H9 (cell line): Measurements from ENCODE around the gene KCNJ1. TPM values are rescaled to one million over a fixed set of nuclear protein-coding genes. Genes with fewer than 3 reads are reported as not detected.
A peak's percentile ranks its signal among the peaks of the same experiment; 100 is the strongest.

ENCODE experiments used
- DNase-seq: peaks from one replicate; pipeline ENCODE4 v3.0.0-alpha.2; 2017
- H2AFZ ChIP-seq: one replicate; pipeline ENCODE4 v1.6.1; 2013; ENCODE audit warnings: mild to moderate bottlenecking, low read length, control low read depth, moderate library complexity
- H2AK5ac ChIP-seq: 2 replicates; pipeline ENCODE4 v1.6.1; 2013; ENCODE audit warnings: low read length, control low read depth, mixed read lengths; ENCODE audit not compliant: insufficient read length
- H2BK120ac ChIP-seq: one replicate; pipeline ENCODE4 v1.6.1; 2013; ENCODE audit warnings: low read depth, mild to moderate bottlenecking, low read length, control low read depth, inconsistent platforms; ENCODE audit not compliant: poor library complexity, severe bottlenecking
- H2BK12ac ChIP-seq: 2 replicates; pipeline ENCODE4 v1.6.1; 2013; ENCODE audit warnings: low read length, control low read depth, mixed read lengths, low read depth; ENCODE audit not compliant: insufficient read length
- H2BK15ac ChIP-seq: 2 replicates; pipeline ENCODE4 v1.6.1; 2013; ENCODE audit warnings: low read depth, low read length, control low read depth
- H2BK20ac ChIP-seq: one replicate; pipeline ENCODE4 v1.6.1; 2013; ENCODE audit warnings: low read depth, mild to moderate bottlenecking, low read length, control low read depth, inconsistent platforms; ENCODE audit not compliant: poor library complexity, severe bottlenecking
- H2BK5ac ChIP-seq: 2 replicates; pipeline ENCODE4 v1.6.1; 2013; ENCODE audit warnings: low read length, control low read depth, mixed read lengths; ENCODE audit not compliant: insufficient read length
- H3K14ac ChIP-seq: 2 replicates; pipeline ENCODE4 v1.6.1; 2013; ENCODE audit warnings: low read length, control low read depth; ENCODE audit not compliant: insufficient read depth
- H3K18ac ChIP-seq: 2 replicates; pipeline ENCODE4 v1.6.1; 2013; ENCODE audit warnings: low read depth, mild to moderate bottlenecking, mixed read lengths, low read length, control low read depth; ENCODE audit not compliant: insufficient read length
- H3K23ac ChIP-seq: 2 replicates; pipeline ENCODE4 v1.6.1; 2013; ENCODE audit warnings: low read length, control low read depth, mixed read lengths, low read depth; ENCODE audit not compliant: insufficient read length
- H3K23me2 ChIP-seq: 2 replicates; pipeline ENCODE4 v1.6.1; 2013; ENCODE audit warnings: low read depth, mild to moderate bottlenecking, mixed read lengths, low read length, control low read depth; ENCODE audit not compliant: insufficient read length, poor library complexity, severe bottlenecking
- H3K27ac ChIP-seq: 2 replicates; pipeline ENCODE4 v1.5.1; 2013; ENCODE audit warnings: low read length, control low read depth, mixed read lengths, low read depth; ENCODE audit not compliant: insufficient read length
- H3K27me3 ChIP-seq: 2 replicates; pipeline ENCODE4 v1.6.1; 2013; ENCODE audit warnings: low read length, control low read depth, inconsistent platforms; ENCODE audit not compliant: insufficient read depth
- H3K4ac ChIP-seq: 2 replicates; pipeline ENCODE4 v1.6.1; 2013; ENCODE audit warnings: low read depth, mild to moderate bottlenecking, control low read depth, inconsistent platforms, low read length, moderate library complexity
- H3K4me1 ChIP-seq: 2 replicates; pipeline ENCODE4 v1.6.1; 2013; ENCODE audit warnings: low read length, control low read depth, inconsistent platforms; ENCODE audit not compliant: insufficient read depth
- H3K4me2 ChIP-seq: 2 replicates; pipeline ENCODE4 v1.6.1; 2013; ENCODE audit warnings: low read length, control low read depth, mixed read lengths; ENCODE audit not compliant: insufficient read length, insufficient read depth
- H3K56ac ChIP-seq: 2 replicates; pipeline ENCODE4 v1.6.1; 2013; ENCODE audit warnings: low read depth, mild to moderate bottlenecking, mixed read lengths, low read length, control low read depth; ENCODE audit not compliant: insufficient read length
- H3K79me1 ChIP-seq: 2 replicates; pipeline ENCODE4 v1.6.1; 2013; ENCODE audit warnings: low read depth, mild to moderate bottlenecking, moderate library complexity, low read length, control low read depth, inconsistent platforms; ENCODE audit not compliant: insufficient read depth, poor library complexity, severe bottlenecking
- H3K79me2 ChIP-seq: 2 replicates; pipeline ENCODE4 v1.6.1; 2013; ENCODE audit warnings: low read length, control low read depth, inconsistent platforms; ENCODE audit not compliant: insufficient read depth
- H3K9ac ChIP-seq: 2 replicates; pipeline ENCODE4 v1.6.1; 2013; ENCODE audit warnings: low read length, control low read depth, mixed read lengths; ENCODE audit not compliant: insufficient read length; ENCODE audit errors: extremely low read depth
- H3K9me3 ChIP-seq: one replicate; pipeline ENCODE4 v1.6.1; 2013; ENCODE audit warnings: low read depth, low read length, inconsistent platforms; ENCODE audit not compliant: control insufficient read depth
- H3T11ph ChIP-seq: one replicate; pipeline ENCODE4 v1.6.1; 2013; ENCODE audit warnings: mild to moderate bottlenecking, low read length, control low read depth, inconsistent platforms
- H4K20me1 ChIP-seq: one replicate; pipeline ENCODE4 v1.6.1; 2013; ENCODE audit not compliant: control insufficient read depth, insufficient read length, insufficient read depth
- H4K5ac ChIP-seq: 2 replicates; pipeline ENCODE4 v1.6.1; 2013; ENCODE audit warnings: low read depth, mild to moderate bottlenecking, mixed read lengths, low read length, control low read depth; ENCODE audit not compliant: insufficient read length
- H4K8ac ChIP-seq: replicated peaks from 2 replicates; pipeline ENCODE4 v1.6.1; 2013; ENCODE audit warnings: low read length, control low read depth, mixed read lengths, low read depth; ENCODE audit not compliant: insufficient read length
- H4K91ac ChIP-seq: 2 replicates; pipeline ENCODE4 v1.6.1; 2013; ENCODE audit warnings: low read depth, mild to moderate bottlenecking, moderate library complexity, mixed read lengths, low read length, control low read depth; ENCODE audit not compliant: insufficient read length
- H3K27ac Mint-ChIP-seq, 3 experiments: 2 replicates in 2 of 3; 3 replicates in 1 of 3; pipeline ENCODE4 v1.8.0; 2020 to 2021; ENCODE audit warnings: mixed read lengths in 3 of 3, mild to moderate bottlenecking in 1 of 3, moderate library complexity in 1 of 3
- H3K27me3 Mint-ChIP-seq: 2 replicates; pipeline ENCODE4 v1.8.0; 2021; ENCODE audit warnings: low read depth, mild to moderate bottlenecking, moderate library complexity, mixed read lengths
- H3K36me3 Mint-ChIP-seq, 3 experiments: 2 replicates in 2 of 3; 3 replicates in 1 of 3; pipeline ENCODE4 v1.8.0; 2020 to 2021; ENCODE audit warnings: low read depth in 3 of 3, mixed read lengths in 3 of 3; ENCODE audit not compliant: insufficient read depth in 1 of 3
- H3K4me1 Mint-ChIP-seq, 2 experiments: 2 replicates each; pipeline ENCODE4 v1.8.0; 2020; ENCODE audit warnings: mixed read lengths in 2 of 2
- H3K4me3 Mint-ChIP-seq, 2 experiments: 2 replicates in 1 of 2; 3 replicates in 1 of 2; pipeline ENCODE4 v1.8.0; 2020 to 2021; ENCODE audit warnings: mild to moderate bottlenecking in 2 of 2, mixed read lengths in 2 of 2, moderate library complexity in 1 of 2
- H3K9me3 Mint-ChIP-seq, 2 experiments: 2 replicates in 1 of 2; 3 replicates in 1 of 2; pipeline ENCODE4 v1.8.0; 2020; ENCODE audit warnings: mild to moderate bottlenecking in 2 of 2, mixed read lengths in 2 of 2, moderate library complexity in 1 of 2
- CTCF ChIP-seq: fragments of 200-600 bp; sonication (generic); conservative IDR thresholded peaks from 3 replicates; pipeline ENCODE4 v1.8.0; 2021; ENCODE audit warnings: antibody characterized with exemption, mild to moderate bottlenecking
- WGBS: extraction: QIAGEN DNeasy Blood & Tissue Kit; methylation state at CpG from one replicate; pipeline ENCODE4 v1.1.7; 2013; ENCODE audit warnings: missing lambda C conversion rate, low lambda C conversion rate, mixed read lengths; ENCODE audit not compliant: insufficient read length; ENCODE audit errors: extremely low coverage; 5-methylcytosine and 5-hydroxymethylcytosine counted together
- total RNA-seq: library from RNA; stranded (reverse); gene quantifications from 2 replicates; pipeline ENCODE4 v1.2.1, GENCODE V29; 2021

Gene KCNJ1
- total RNA-seq, 1 experiment from 2014 or later, result not detected

DNA sequence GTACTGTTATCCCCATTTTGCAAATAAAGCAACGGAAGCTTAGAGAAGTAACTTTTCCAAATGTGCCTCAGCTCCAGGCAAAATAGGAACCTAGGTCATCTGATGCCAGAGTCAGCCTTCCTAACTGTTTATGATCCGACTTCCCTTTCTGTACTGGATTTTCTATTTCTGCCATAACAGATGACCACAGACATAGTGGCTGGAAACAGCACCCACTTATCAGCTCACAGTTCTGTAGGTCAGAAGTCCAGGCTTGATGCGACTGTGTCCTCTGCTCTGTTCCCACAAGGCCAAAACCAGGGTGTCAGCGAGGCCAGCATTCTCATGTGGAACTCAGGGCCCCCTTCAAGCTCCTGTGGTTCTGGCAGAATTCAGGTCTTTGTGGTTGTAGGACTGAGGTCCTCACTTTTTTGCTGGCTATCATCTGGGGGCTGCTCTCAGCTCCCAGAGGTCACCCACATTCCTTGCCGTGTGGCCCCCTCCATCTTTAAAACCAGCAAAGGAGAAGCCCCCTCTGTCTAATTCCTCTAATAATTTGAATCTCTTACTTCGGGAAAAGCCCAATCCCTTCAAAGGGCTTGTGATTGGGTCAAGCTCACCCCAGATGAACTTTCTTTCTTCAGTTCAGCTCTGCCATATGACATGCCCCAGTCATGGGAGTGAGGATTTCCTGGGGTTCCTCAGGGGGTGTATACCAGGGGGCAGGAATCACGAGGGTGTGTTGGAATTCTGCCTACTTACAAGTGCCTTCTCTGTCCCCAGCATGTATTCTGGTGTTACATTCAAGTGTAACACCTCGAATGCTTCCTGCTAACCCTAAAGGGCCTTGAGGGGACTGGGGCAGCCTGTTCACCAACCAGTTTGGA is 39.3 kb upstream of the KCNJ1 start:
- Histone ChIP-seq H2BK12ac (no peak overlapping the region), H3K14ac (no peak overlapping the region), H3K4me1 (peaks cover 2% of the 10 kb centered on the region; the same call in 1 of the 2 replicates), H2BK120ac (no peak overlapping the region), H2BK15ac (no peak overlapping the region), H3K79me1 (no peaks in the 10 kb centered on the region), H3K4me2 (peak overlapping the region; percentile 70), H4K5ac (no peak overlapping the region), H3K23ac (no peak overlapping the region), H3K9me3 (no peaks in the 10 kb centered on the region), H2AK5ac (no peak overlapping the region), H3K23me2 (peaks cover 12% of the 10 kb centered on the region), H3K9ac (no peak overlapping the region), H4K20me1 (peaks cover 2% of the 10 kb centered on the region), H3K4ac (no peak overlapping the region), H3K27ac (no peak overlapping the region), H3K27me3 (peaks cover 46% of the 10 kb centered on the region), H3K56ac (no peak overlapping the region), H2AFZ (no peak overlapping the region), H4K8ac (no peak overlapping the region), H3K18ac (no peak overlapping the region), H3K79me2 (no peaks in the 10 kb centered on the region), H2BK20ac (no peak overlapping the region), H3T11ph (no peak overlapping the region), H4K91ac (no peak overlapping the region), H2BK5ac (no peak overlapping the region)
- H3K4me1 Mint-ChIP-seq, result peaks cover 30 to 37% of the 10 kb centered on the region in 2 experiments
- TF ChIP-seq CTCF, result no peak
- no peak overlapping the region for H3K27ac Mint-ChIP-seq
- no peak for DNase-seq
- H3K27me3 Mint-ChIP-seq, result peaks cover 92% of the 10 kb centered on the region
- WGBS, result no CpG with 5 or more reads among the region's 8 CpGs
- H3K36me3 Mint-ChIP-seq, result 0 out of 7 replicates have a peak, but pooled peaks cover 0 to under 1% (median 0%) of the 10 kb centered on the region in 3 experiments
- H3K9me3 Mint-ChIP-seq, result peaks cover 0 to 3% of the 10 kb centered on the region in 2 experiments; a peak in 4 of 5 replicates
- peak overlapping the region; percentile 71 to 83 for H3K4me3 Mint-ChIP-seq
